ENCODE results near the gene RNU1-4.
"Not testable (repeated sequence)": the region's sequence is repeated elsewhere in the genome, so short reads cannot be mapped to it uniquely, and the experiment has no call there.

The RNU1-4 gene

GRCh38 chr1:16732254-16732896, 7.9 kb upstream of the RNU1-4 start:
- DNase-seq: not testable (repeated sequence)

DNA sequence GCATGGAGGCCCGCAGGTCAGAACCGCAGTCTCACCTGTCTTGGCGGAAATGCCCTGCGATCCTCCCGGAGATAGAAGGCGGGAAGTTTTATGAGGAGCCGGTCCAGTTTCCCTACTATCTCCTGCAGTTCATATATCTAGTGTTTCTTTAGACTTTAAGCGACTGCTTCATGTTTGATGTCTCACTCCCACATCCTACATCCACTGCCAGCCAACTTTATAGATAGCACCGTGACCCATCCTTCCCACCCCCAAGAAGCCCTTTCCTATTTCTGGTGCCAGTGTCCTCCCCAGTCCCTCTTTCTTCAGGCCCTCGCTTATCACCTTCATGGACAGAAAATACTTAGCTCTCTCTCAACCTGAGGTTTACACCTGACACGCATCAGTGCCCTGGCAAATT, 914 bp downstream of the RNU1-4 start:
- not testable (repeated sequence) for DNase-seq

GRCh38 chr1:16747660-16748059, 7.3 kb downstream of the RNU1-4 start:
- not testable (repeated sequence) for DNase-seq

GRCh38 chr1:16748710-16749109, 8.4 kb downstream of the RNU1-4 start:
- not testable (repeated sequence) for DNase-seq

DNA sequence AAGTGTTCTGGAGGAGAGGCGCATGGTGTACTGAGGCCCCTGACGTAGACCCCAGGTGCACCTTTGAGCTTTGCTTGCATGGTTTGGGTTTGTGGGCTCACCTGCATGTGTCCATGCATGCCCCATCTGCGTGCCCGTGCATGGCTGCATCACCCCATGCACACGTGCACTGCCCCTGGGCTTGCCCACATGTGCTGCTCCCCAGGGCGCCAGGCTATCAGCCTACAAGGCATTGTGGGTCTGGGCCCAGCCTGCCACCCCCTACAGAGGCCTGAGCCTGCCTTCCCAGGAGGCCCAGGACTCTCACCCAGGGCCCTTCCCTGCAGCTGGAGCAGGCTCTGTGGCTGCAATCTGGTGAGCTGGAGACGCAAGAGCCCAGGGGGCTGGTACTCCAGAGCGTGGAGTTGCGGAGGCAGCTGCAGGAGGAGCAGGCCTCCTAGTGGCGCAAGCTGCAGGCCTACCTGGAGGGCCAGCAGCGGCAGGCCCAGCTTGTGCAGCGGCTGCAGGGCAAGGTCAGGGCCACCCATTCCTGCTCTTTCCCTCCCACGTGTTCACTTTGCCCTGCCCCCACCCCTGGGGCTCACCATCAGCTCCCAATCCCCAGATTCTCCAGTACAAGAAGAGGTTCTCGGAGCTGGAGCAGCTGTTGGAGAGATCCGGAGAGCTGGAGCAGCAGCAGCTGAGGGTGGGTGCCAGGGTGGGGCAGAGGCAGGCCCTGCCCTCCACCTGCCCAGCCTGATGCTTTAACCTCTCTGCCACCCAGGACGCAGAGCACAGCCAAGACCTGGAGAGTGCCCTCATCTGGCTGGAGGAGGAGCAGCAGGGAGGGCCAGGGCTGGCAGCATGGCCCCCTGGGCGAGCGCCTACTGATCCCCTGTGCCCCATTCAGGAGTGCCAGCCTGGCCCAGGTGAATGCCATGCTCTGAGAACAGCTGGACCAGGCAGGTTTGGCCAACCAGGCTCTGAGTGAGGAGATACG, 9.9 kb downstream of the RNU1-4 start:
- not testable (repeated sequence) for DNase-seq

DNA sequence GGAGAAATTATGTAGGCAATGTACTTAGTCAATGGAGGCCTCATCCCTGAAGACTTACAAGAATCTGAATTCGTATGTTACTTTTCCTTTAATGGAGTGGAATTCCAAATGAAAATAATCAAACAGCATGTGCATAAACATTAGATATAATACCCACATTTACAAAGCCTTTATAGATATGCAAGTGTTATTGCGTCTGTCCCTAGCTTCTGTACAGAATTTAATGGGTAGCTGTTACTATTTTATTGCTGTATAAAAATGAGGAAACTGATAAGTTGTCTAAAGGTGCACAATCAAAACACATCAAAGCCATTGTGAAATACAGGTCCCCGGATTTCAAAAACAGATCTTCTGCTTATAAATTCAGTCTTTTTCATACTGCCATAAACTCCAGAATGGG, 12.5 kb downstream of the RNU1-4 start:
- DNase-seq: not testable (repeated sequence)

- not testable (repeated sequence) for DNase-seq
These were observed 15.1 kb downstream of the RNU1-4 start for GRCh38 chr1:16755385-16755784.

DNA sequence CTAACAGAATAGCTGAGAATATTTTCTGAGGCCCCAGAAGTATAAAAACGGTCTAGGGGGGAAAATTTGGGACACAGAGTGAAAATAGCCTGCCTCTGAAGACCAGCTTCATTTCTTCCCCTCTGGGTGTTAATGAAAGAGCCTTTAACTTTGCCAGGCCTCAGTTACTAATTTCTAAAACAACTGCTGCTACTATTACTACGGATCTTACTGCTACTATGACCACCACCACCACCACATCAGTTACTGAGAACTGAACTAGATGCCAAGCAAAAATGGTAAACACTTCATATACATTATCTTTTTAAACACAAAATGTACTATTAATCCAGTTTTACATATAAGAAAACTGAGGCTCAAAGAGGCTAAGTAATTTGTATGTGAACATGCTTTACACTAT, 15.6 kb downstream of the RNU1-4 start:
- DNase-seq: not testable (repeated sequence)

- DNase-seq: not testable (repeated sequence)
These were observed 17.3 kb downstream of the RNU1-4 start for GRCh38 chr1:16757574-16757973.

DNA sequence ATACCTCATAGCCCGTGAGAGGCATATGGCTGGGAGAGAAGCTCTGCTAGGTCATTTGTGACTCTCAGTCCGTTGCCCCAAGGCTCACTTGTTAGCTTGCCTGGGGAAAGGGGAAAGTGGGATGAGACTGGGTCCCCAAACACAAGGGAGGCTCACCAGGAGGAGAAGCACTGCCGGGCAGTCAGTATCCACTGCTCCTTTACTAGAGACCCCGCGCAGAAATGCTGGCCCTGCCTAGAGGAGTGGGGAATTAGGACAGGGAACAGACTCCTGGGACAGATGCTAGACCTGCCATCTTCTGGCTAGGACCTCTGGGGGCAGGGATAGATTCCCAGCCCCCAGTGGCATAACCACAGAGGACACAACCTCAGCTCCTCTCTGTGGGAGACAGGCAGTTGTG, 17.7 kb downstream of the RNU1-4 start:
- not testable (repeated sequence) for DNase-seq

- DNase-seq: not testable (repeated sequence)
These were observed 18.8 kb downstream of the RNU1-4 start for GRCh38 chr1:16759041-16759493.

DNA sequence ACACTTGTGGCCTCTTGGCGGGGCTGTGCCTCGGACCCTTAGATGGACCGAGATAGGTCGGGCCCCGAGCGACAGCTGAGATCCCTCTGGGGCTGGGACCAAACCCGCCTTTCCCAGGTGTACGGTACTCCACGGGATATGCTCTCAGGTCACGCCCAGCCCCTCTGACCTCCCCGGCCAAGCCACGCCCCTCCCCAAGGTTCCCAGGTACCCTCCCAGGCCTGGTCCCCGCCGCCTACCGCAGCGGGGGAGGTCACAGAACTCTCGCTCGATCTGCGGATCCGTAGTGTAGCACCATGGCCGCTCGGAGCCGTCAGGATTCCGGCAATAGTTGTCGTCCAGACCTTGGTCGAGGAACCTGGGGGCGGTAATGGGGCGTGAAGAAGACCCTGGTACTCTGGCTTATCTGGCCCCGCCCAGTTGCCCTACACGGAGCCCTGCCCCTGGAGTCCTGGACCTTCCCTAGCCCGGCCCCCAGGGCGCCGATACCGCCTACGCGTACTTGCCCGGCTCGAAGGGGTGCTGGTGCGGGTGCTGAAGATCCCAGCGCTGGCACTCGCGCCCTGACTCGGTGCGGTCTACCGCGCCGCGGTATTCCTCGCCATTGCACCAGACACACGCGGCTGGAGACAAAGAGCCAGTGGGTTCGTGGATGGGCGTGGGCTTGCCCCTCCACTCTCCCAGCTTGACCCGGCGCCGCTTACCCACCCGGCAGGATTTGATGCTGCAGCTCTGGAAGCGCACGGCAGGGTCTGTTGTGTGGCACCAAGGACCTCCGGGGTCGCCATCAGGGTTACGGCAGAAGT, 19.5 kb downstream of the RNU1-4 start:
- not testable (repeated sequence) for DNase-seq

- DNase-seq: not testable (repeated sequence)
These were observed 20.1 kb downstream of the RNU1-4 start for GRCh38 chr1:16760456-16760765.

DNA sequence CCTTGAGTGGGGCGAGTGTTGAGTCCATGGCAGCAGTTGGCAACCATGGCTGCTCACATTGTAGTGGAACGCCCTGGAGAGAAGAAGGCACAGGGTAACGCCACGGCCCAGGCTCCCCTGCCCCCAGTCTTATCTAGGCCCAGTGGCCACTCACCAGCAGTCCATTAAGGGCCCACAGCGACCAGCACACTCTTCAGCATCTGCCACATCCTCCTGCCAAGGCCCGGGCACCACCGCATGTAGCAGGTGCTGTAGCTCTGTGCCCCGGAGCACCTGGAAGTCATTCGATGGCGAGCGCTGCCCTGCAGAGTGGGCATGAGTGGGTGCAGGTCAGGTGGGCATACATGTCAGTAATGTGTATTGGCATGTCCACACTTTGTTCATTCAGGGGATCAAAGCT, 20.5 kb downstream of the RNU1-4 start:
- not testable (repeated sequence) for DNase-seq

- not testable (repeated sequence) for DNase-seq
These were observed 24.0 kb downstream of the RNU1-4 start for GRCh38 chr1:16764248-16764819.

- not testable (repeated sequence) for DNase-seq
These were observed 24.7 kb downstream of the RNU1-4 start for GRCh38 chr1:16764820-16765655.

GRCh38 chr1:16765731-16766605, 25.7 kb downstream of the RNU1-4 start:
- not testable (repeated sequence) for DNase-seq

- DNase-seq: not testable (repeated sequence)
These were observed 26.5 kb downstream of the RNU1-4 start for GRCh38 chr1:16766689-16767256.

GRCh38 chr1:16770139-16770759, 29.9 kb downstream of the RNU1-4 start:
- not testable (repeated sequence) for DNase-seq
